AG04450 (cell line): Measurements from ENCODE around the gene WWP2. TPM values are rescaled to one million over a fixed set of nuclear protein-coding genes. Genes with fewer than 3 reads are reported as not detected.

Experiments
- CTCF ChIA-PET: fragments of 300-600, 350-600 bp; formaldehyde crosslinking; extraction: SDS; loops from one replicate; lab custom pipeline; 2022; ENCODE audit warnings: antibody characterized with exemption, inconsistent platforms; lab: Charles Lee
- POLR2A ChIA-PET: fragments of 350-600 bp; formaldehyde crosslinking; extraction: SDS; loops from one replicate; lab custom pipeline; 2021; ENCODE audit warnings: antibody characterized with exemption, inconsistent platforms; lab: Yijun Ruan, JAX
- DNase-seq: peaks from one replicate; pipeline ENCODE4 v3.0.0-alpha.2; 2011; ENCODE audit warnings: low read depth, low spot score
- H3K27ac ChIP-seq: one replicate; pipeline ENCODE4 v1.5.1; 2012; ENCODE audit warnings: low read depth, low read length, control low read depth
- H3K27me3 ChIP-seq: one replicate; pipeline ENCODE4 v1.6.0; 2012; ENCODE audit warnings: low read length; ENCODE audit not compliant: control insufficient read depth, insufficient read depth
- H3K4me3 ChIP-seq: 2 replicates; pipeline ENCODE4 v1.5.1; 2011; ENCODE audit warnings: mild to moderate bottlenecking, low read depth, low read length, control low read depth
- H3K9me3 ChIP-seq: 2 replicates; pipeline ENCODE4 v1.5.1; 2012; ENCODE audit warnings: low read length; ENCODE audit not compliant: control insufficient read depth, insufficient read depth
- CTCF ChIP-seq: IDR thresholded peaks from 2 replicates; pipeline ENCODE4 v1.5.1; 2011; ENCODE audit warnings: low read depth, low read length, control low read depth, inconsistent platforms
- polyA plus RNA-seq: library from polyadenylated mRNA; depleted of rRNA; stranded (reverse); fragments of >200 nt; gene quantifications from 2 replicates; pipeline ENCODE4 v1.2.3, GENCODE V29; 2011

The WWP2 gene
- polyA plus RNA-seq, 1 experiment = 13.4 TPM

- H3K9me3 ChIP-seq = no peaks in the 10 kb centered on the region; the same call in 1 of the 2 replicates
- ChIA-PET POLR2A (no interaction called here), CTCF (interaction anchor here (0.6 to 6.7 kb wide), 2 partner anchors 125 to 134 kb away, joined by 5 to 216 read pairs; no protein-coding TSS in a partner anchor)
- H3K27me3 ChIP-seq = no peaks in the 10 kb centered on the region
- TF ChIP-seq CTCF = no peak
- DNase-seq = no peak
- H3K27ac ChIP-seq = no peak overlapping the region
- no peak overlapping the region for H3K4me3 ChIP-seq
Measured at GRCh38 chr16:69932228-69932627, 170.1 kb downstream of the WWP2 start.

- ChIA-PET POLR2A (no interaction called here), CTCF (interaction anchor here (6.7 kb wide), 1 partner anchor 135 kb away, joined by 216 read pairs; no protein-coding TSS in a partner anchor)
- H3K9me3 ChIP-seq = no peaks in the 10 kb centered on the region; the same call in 1 of the 2 replicates
- no peak for TF ChIP-seq CTCF
- no peak overlapping the region for H3K27ac ChIP-seq
- no peak for DNase-seq
- no peak overlapping the region for H3K4me3 ChIP-seq
- H3K27me3 ChIP-seq = no peaks in the 10 kb centered on the region
Measured at GRCh38 chr16:69932691-69933392, 170.7 kb downstream of the WWP2 start.

- no peaks in the 10 kb centered on the region; the same call in 1 of the 2 replicates for H3K9me3 ChIP-seq
- no peak overlapping the region for H3K27ac ChIP-seq
- POLR2A ChIA-PET = no interaction called here
- no peak overlapping the region for H3K4me3 ChIP-seq
- no peak for DNase-seq
- H3K27me3 ChIP-seq = no peaks in the 10 kb centered on the region
- TF ChIP-seq CTCF = no peak
- CTCF ChIA-PET = interaction anchor here (0.8 to 6.7 kb wide), 2 partner anchors 136 to 138 kb away, joined by 4 to 216 read pairs; no protein-coding TSS in a partner anchor
Measured at GRCh38 chr16:69934044-69934443, 171.9 kb downstream of the WWP2 start.

GRCh38 chr16:69934751-69935150 is 172.6 kb downstream of the WWP2 start:
- H3K27ac ChIP-seq = no peak overlapping the region
- no peak overlapping the region for H3K4me3 ChIP-seq
- H3K9me3 ChIP-seq = no peaks in the 10 kb centered on the region; the same call in 1 of the 2 replicates
- no peak for DNase-seq
- H3K27me3 ChIP-seq = no peaks in the 10 kb centered on the region
- ChIA-PET POLR2A (no interaction called here), CTCF (interaction anchor here (0.8 to 1.2 kb wide), 2 partner anchors 138 to 139 kb away, joined by 4 read pairs; no protein-coding TSS in a partner anchor)
- no peak for TF ChIP-seq CTCF

GRCh38 chr16:69935278-69935711 is 173.2 kb downstream of the WWP2 start:
- ChIA-PET CTCF (interaction anchor here (1.2 kb wide), 1 partner anchor 139 kb away, joined by 4 read pairs; no protein-coding TSS in a partner anchor), POLR2A (no interaction called here)
- Histone ChIP-seq H3K27me3 (no peaks in the 10 kb centered on the region), H3K9me3 (no peaks in the 10 kb centered on the region; the same call in 1 of the 2 replicates), H3K27ac (no peak overlapping the region), H3K4me3 (no peak overlapping the region)
- TF ChIP-seq CTCF = no peak
- DNase-seq = no peak
